Left cardiac atrium (tissue), 4 donors: ENCODE data around the gene SLC41A2. TPM values are rescaled to one million over a fixed set of nuclear protein-coding genes. Genes with fewer than 3 reads are reported as not detected.
"Not testable (repeated sequence)": the region's sequence is repeated elsewhere in the genome, so short reads cannot be mapped to it uniquely, and the experiment has no call there.

ENCODE experiments used
- ATAC-seq, 2 donors: fragments of 200-7000 bp; cut with Tn5 transposase; one replicate each; pipeline ENCODE4 v1.9.1; 2020; ENCODE audit warnings: mild to moderate bottlenecking in 2 of 2, moderate library complexity in 2 of 2
- DNase-seq: peaks from one replicate; pipeline ENCODE4 v3.0.0-alpha.2; 2020
- intact Hi-C, 2 donors: fragments of 100-400 bp; cut with DNase I; formaldehyde crosslinking; loops; one replicate each; pipeline versions ENCODE4 v1.14.1 to v1.15.1; 2022 to 2023
- long read RNA-seq: library from polyadenylated mRNA; unstranded; transcript quantifications from one replicate; pipeline ENCODE4 v2.0.0, GENCODE V29; 2021
- total RNA-seq, 2 donors: library from RNA; stranded (reverse); fragmentation: NEBNext Ultra II Directional; extraction: Animal tissue kit (Norgen Biotek cat#: 25700); gene quantifications; one replicate each; pipeline ENCODE4 v1.2.1, GENCODE V29; 2021
- donor health status: DM: no; HTN: yes; CAD: no.
- donor health status: DM: no; HTN: yes; CAD: no; lungs with severe emphysema.
- donor health status: DM: yes; HTN: yes; CAD: no.
- donor health status: Dilated cardiomyopathy.

Gene SLC41A2, protein sequence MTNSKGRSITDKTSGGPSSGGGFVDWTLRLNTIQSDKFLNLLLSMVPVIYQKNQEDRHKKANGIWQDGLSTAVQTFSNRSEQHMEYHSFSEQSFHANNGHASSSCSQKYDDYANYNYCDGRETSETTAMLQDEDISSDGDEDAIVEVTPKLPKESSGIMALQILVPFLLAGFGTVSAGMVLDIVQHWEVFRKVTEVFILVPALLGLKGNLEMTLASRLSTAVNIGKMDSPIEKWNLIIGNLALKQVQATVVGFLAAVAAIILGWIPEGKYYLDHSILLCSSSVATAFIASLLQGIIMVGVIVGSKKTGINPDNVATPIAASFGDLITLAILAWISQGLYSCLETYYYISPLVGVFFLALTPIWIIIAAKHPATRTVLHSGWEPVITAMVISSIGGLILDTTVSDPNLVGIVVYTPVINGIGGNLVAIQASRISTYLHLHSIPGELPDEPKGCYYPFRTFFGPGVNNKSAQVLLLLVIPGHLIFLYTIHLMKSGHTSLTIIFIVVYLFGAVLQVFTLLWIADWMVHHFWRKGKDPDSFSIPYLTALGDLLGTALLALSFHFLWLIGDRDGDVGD
- 10 to 100 TPM; 11.7 to 12.0 TPM for total RNA-seq
- long read RNA-seq, partial matches to known transcripts, result 0 of 2 reads
- long read RNA-seq, other reads (novel, unspliced or antisense), result 2 of 2 reads

- intact Hi-C loops, result no loop called here
- ATAC-seq (peak; percentile 93 to 96), DNase-seq (peak; percentile 87)
These were observed at the start of gene SLC41A2 for GRCh38 chr12:104958001-104958804. Gene SLC41A2 (minus strand): TSS chr12:104958290. CDS start chr12:104928527, 29,763 bp downstream.

DNA sequence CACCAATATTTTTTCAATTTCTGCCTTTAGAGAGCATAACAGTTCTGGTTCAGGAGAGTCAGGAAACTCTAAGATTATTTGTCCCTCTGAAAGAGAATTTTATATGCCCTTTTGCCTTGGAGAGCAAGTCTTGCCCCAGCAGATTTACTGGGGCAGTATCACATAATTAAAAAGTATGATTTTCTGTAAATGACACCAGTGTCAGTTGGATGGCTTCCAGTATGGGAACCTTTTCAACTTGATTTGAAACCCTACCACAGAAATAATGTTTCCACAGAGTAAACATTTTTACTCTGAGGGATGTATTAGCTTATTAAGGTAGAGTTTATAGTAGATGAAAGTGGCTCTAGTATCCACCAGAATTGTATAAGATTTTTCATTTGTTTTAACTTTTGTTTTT, 43.4 kb upstream of the SLC41A2 start:
- intact Hi-C loops, result no loop called here
- DNase-seq, result no peak
- ATAC-seq, result no peak

DNA sequence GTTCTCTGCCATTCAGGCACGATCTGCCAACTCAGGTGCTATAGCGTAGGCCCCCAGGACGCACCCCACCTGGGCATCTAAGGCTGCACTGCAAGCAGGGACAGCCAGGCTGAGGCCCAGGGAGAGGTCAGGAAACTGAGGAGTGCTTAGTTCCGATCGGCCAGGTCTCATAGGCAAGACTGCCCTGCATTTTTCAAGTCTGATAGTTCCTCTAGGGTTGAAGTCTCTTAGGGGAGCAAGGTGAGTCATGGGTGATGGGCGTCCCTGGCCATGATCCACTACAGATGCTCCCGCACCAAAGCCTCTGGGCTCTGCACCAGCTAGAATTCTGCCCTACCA, 41.2 kb upstream of the SLC41A2 start:
- DNase-seq, result no peak

DNA sequence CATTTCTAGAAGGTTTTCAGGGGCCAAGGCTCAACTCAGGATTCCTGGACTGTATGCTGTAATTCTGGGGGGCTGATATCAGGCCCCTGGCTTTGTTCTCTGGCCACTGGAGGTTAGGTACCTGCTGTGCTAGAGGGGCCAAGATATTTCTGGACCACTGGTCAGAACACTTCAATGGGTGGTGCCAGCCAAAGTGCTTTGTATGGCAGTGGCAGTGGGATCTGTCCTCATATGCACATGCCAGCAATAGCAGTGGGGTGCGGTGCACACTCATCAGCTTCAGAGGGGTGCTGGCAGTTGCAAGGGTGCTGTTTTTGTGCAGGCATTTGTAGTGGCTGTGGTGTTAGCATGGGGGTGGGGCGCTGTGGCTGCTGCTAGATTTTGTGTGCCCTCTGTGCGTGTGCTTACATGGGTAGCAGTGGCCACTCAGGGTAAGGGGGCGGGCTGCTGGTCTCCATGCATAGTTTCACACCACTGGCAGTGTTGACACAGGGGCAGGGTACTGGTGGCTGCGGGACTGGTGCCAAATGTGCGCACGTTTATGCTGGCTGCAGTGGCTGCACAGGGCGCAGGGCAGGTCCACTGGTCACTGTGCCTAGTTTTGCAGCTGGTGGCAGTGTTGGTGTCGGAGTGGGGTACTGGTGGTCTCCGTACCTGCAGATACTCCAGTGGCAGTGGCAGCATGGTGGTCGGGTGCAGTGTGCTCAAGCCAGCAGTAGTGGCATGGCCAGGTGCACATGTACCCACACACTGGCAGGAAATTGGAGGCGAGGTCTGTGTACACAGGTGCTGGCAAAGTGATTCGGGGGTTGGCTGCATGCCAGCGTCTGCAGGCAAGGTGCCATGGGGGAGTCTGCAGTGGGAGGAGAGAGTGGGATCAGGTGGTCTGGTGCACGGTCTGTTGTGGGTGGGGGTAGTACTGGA, 40.6 kb upstream of the SLC41A2 start:
- DNase-seq (no peak), ATAC-seq (no peak)
- intact Hi-C loops, result no loop called here

More for the DNA sequence above, 41.2 kb upstream of the SLC41A2 start:
- intact Hi-C loops, result no loop called here
- no peak for ATAC-seq

- DNase-seq (no peak), ATAC-seq (no peak)
- intact Hi-C loops, result no loop called here
These were observed 39.5 kb upstream of the SLC41A2 start for GRCh38 chr12:104997541-104997940.

DNA sequence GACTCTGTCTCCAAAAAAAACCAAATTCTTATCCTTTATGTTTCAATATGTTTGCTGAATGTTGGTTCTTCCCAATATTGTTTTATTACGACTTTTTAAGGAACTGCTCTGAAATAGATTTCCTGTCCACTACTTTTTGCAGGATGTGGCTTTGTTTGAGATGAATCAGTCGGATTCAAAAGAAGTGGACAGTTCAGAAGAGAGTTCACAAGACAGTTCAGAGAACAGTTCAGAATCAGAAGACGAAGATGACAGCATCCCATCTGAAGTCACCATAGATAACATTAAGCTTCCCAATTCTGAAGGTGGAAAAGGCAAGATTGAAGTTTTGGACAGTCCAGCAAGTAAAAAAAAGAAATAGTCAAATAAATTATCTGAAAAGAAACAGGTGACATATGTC, 36.2 kb upstream of the SLC41A2 start:
- intact Hi-C loops, result no loop called here
- ATAC-seq (no peak), DNase-seq (no peak)

GRCh38 chr12:104991565-104992128, 33.6 kb upstream of the SLC41A2 start:
- no peak for DNase-seq
- intact Hi-C loops, result no loop called here
- ATAC-seq, result no peak

DNA sequence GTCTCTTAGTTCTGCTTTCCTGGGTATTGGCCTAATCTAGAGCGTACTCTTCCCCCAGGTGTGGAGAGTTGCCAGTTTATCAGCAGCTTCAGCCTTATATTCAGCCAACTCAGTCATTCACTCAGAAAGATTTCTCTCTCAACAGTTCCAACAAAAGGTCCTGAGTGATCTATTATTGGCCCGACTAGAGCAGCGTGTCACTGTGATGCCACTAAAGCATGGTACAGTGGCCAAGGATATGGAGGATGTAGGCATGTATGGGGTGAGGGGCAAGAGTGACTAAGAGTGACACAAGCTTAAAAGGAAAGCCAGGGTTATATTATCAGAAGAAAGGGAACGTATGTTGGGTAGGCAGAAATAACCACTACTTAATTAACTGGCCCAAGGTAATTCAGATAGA, 32.9 kb upstream of the SLC41A2 start:
- DNase-seq, result no peak
- ATAC-seq, result no peak
- intact Hi-C loops, result no loop called here

DNA sequence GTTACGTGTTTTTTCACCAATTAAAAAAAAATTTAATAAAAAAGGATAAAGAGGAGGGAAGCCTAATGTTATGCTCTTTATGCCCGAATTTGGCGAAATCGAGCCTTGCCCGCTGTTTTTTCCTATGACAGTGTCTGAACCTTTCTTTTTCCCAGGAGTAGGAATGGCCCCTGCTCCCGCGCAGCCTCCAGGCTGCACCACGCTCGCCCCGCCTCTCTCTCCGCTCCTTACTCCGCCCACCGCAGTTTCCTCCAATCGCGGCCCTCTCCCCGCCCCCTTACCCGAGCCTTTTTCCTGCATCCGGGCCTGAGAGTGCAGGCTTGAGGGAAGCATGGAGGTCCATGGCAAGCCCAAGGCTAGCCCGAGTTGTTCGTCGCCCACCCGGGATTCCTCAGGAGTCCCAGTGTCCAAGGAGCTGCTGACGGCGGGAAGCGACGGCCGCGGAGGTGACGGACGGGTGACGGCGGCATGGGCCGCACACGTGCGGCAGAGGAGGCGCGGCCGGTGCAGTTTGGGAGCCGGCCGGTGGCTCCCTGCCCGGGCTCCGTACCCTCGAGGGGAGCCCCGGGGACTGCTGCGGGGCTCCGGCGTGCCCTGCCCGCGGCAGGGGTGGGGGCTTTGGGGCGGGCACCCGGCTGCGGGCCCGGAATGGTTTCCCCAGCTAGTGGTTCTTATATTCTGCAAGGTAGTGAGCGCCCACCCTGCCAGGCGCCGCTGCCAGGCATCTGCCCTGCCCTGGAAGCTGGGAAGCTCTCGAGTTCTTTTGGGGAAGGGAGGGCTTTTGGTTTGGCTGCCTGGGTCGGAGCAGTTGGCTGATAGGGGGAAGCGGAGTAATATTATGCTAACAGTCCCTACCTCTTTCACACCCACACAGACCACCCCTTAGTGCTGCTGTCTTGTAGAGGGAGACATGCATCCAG, 28.2 kb upstream of the SLC41A2 start, which contains the start of gene NOPCHAP1:
TSS of gene NOPCHAP1 (plus strand) at position 295 of the 920 bp plus-strand sequence. CDS start at position 332, 37 bp downstream.
- intact Hi-C loops, result no loop called here

GRCh38 chr12:104985206-104985605, 27.1 kb upstream of the SLC41A2 start:
- ATAC-seq, result no peak
- no peak for DNase-seq
- intact Hi-C loops, result no loop called here

More for the DNA sequence above, 28.2 kb upstream of the SLC41A2 start, which contains the start of gene NOPCHAP1:
- ATAC-seq, result peak; percentile 100
- peak; percentile 95 for DNase-seq

DNA sequence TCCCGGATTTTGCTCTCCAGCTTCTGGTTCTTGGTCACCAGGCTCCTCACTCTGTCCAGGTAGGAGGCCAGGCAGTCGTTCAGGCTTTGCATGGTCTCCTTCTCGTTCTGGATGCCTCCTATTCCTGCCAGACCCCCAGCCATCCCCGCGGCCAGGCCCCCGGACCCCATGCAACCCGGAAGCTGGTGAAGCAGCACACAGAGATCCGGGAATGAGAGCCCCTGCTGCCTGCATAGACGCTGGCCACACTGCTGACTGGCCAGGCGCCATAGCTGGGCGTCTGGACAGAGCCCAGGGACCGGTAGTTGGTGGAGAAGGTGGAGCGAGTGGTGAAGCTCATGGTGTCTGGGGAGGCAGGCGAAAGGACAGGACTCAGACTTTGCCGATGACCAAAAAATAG, 19.6 kb upstream of the SLC41A2 start:
- intact Hi-C loops, ATAC-seq, DNase-seq: not testable (repeated sequence)

GRCh38 chr12:104976703-104977102, 18.6 kb upstream of the SLC41A2 start:
- intact Hi-C loops, result no loop called here
- ATAC-seq (no peak), DNase-seq (no peak)

- ATAC-seq (no peak), DNase-seq (no peak)
- intact Hi-C loops, result no loop called here
These were observed 17.7 kb upstream of the SLC41A2 start for GRCh38 chr12:104975587-104976343.

- DNase-seq (no peak), ATAC-seq (peak; percentile 30 to 68)
- intact Hi-C loops, result no loop called here
These were observed 16.7 kb upstream of the SLC41A2 start for GRCh38 chr12:104974626-104975290.

DNA sequence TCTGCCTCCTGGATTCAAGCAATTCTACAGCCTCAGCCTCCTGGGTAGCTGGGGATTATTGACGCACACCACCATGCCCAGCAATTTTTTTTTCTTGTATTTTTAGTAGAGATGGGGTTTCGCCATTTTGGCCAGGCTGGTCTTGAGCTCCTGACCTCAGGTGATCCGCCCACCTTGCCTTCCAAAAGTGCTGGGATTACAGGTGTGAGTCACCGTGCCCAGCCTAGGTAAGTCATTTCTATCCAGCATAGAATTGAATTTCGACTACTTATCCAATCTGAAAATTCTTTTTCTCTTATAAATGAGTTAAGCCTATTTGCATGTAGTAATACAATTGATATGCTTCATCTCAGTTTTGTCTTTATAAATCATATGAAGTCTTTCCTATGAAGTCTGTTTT, 15.2 kb upstream of the SLC41A2 start:
- intact Hi-C loops, result no loop called here
- ATAC-seq, result no peak
- DNase-seq, result no peak

DNA sequence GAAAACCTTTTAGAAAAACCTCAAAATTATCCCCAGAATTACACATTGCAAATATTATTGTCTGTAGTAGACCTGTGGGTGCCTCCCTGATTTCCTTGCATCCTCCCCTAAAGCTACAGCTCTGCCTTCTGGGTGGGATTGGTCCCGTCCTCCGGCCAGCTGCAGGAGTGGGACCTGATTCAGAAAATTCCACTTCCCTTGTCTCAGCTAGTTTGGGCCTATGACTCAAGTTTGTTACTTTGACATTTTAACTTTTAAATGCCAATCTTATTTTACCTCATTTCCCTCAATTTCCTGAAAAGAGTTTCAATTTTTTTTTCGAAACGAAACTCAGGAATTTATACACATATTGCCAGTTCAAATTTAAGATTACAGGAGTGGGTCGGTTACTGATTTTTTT, 13.2 kb upstream of the SLC41A2 start:
- DNase-seq (no peak), ATAC-seq (peak in 1 of 2 donors; percentile 65)
- intact Hi-C loops, result no loop called here
